GM12891 (cell line): ENCODE results near the gene NEURL1B.

ENCODE experiments used
- POLR2A ChIP-seq: IDR thresholded peaks from 2 replicates; pipeline ENCODE4 v1.6.1; 2011; ENCODE audit warnings: low read depth, low read length, control low read depth
- POLR2AphosphoS5 ChIP-seq: IDR thresholded peaks from 2 replicates; pipeline ENCODE4 v1.6.1; 2011; ENCODE audit warnings: low read depth, low read length, control low read depth
- TAF1 ChIP-seq: IDR thresholded peaks from 2 replicates; pipeline ENCODE4 v1.6.1; 2011; ENCODE audit warnings: low read depth, low read length, control low read depth

GRCh38 chr5:172667786-172668593, 26.9 kb downstream of the NEURL1B start:
- TF ChIP-seq POLR2A: no peak
- TF ChIP-seq POLR2AphosphoS5: no peak
- TF ChIP-seq TAF1: no peak
